Activated naive CD8-positive, alpha-beta T cell (primary cell): ENCODE data around the gene ABHD13.
"Not testable (repeated sequence)": the region's sequence is repeated elsewhere in the genome, so short reads cannot be mapped to it uniquely, and the experiment has no call there.

Experiments used
- H3K27ac Mint-ChIP-seq: one replicate; pipeline ENCODE4 v1.8.0; 2021; ENCODE audit warnings: mixed read lengths
- H3K27me3 Mint-ChIP-seq: one replicate; pipeline ENCODE4 v1.8.0; 2021; ENCODE audit warnings: mixed read lengths
- H3K36me3 Mint-ChIP-seq: one replicate; pipeline ENCODE4 v1.8.0; 2021; ENCODE audit warnings: mixed read lengths
- H3K4me1 Mint-ChIP-seq: one replicate; pipeline ENCODE4 v1.8.0; 2021; ENCODE audit warnings: low read depth, mixed read lengths
- H3K4me3 Mint-ChIP-seq: one replicate; pipeline ENCODE4 v1.8.0; 2021; ENCODE audit warnings: mild to moderate bottlenecking, mixed read lengths
- H3K9me3 Mint-ChIP-seq: one replicate; pipeline ENCODE4 v1.8.0; 2021; ENCODE audit warnings: low read depth, mixed read lengths

Gene ABHD13

DNA sequence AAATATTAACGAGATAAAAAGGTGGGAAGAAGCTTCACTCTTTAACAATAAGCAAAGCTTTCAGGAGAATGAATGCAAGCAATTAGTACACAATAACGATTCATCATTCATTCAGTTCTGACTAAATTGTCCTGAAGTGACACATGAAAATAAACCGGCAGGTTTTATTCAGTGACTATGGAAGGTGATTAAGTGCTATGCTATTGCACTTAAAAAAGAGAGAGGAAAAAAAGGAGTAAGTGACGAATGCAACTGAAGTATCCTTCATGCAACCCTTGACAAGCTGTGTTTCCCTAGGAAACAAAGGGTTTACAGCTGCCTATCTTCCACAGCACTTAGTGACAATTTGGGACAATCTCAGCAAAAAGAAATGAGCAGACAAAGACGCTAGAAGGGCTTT lies 4.2 kb upstream of the ABHD13 start:
- Mint-ChIP-seq H3K9me3 (peaks cover 17% of the 10 kb centered on the region), H3K27ac (peak overlapping the region; percentile 85), H3K4me1 (peaks cover 36% of the 10 kb centered on the region), H3K36me3 (peaks cover 24% of the 10 kb centered on the region), H3K27me3 (no peaks in the 10 kb centered on the region), H3K4me3 (peak overlapping the region; percentile 87)

DNA sequence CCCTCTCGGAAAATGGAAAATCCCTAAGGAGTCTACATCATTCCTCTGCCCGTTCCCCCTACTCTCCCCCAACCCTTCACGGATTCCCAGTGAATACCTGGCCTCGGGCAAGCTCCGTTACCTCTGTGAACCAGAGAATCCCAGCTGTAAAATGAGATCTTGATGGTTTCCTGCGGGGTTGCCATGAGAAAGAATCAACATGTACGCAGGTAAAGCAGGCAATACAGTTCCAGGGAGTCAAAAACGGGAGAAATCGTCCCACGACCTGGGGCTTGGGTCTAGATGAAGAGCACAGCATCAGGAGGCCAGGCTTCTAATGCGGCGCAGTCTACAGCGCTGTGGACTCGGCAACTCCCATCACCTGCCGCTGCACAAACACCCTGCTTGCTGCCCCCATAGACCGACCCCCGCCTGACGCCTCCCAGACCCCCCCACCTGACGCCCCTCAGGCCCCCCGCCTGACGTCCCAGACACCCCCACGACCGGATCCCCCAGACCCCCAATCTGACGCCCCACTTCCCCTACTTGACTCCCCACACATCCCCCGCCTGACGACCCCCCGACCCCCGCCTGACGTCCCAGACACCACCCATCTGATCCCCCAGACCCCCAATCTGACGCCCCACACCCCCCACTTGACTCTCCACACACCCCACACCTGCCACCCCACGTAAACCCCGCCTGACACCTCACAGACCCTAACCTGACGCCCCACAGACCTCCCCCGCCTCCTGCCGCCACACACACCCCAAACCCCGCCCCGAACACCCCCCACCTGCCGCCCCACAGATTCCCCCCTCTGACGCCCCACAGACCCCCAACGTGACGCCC lies 3.5 kb upstream of the ABHD13 start:
- H3K27ac Mint-ChIP-seq: no peak overlapping the region
- peaks cover 43% of the 10 kb centered on the region for H3K4me1 Mint-ChIP-seq

GRCh38 chr13:108215436-108215835 lies 2.8 kb upstream of the ABHD13 start, which contains the start of gene LIG4:
Gene LIG4, minus strand, starts transcription at chr13:108215536. Its CDS starts 4,268 bp downstream, at chr13:108211268.
- Mint-ChIP-seq H3K36me3 (peaks cover 12% of the 10 kb centered on the region), H3K4me1 (peaks cover 51% of the 10 kb centered on the region), H3K9me3 (peaks cover 5% of the 10 kb centered on the region), H3K27ac (peak within 1 kb of the TSS; percentile 80), H3K27me3 (no peaks in the 10 kb centered on the region), H3K4me3 (peak within 1 kb of the TSS; percentile 93)

More for the DNA sequence above, 3.5 kb upstream of the ABHD13 start:
- Mint-ChIP-seq H3K9me3 (peaks cover 11% of the 10 kb centered on the region), H3K36me3 (peaks cover 20% of the 10 kb centered on the region), H3K4me3 (peak overlapping the region; percentile 93), H3K27me3 (no peaks in the 10 kb centered on the region)

DNA sequence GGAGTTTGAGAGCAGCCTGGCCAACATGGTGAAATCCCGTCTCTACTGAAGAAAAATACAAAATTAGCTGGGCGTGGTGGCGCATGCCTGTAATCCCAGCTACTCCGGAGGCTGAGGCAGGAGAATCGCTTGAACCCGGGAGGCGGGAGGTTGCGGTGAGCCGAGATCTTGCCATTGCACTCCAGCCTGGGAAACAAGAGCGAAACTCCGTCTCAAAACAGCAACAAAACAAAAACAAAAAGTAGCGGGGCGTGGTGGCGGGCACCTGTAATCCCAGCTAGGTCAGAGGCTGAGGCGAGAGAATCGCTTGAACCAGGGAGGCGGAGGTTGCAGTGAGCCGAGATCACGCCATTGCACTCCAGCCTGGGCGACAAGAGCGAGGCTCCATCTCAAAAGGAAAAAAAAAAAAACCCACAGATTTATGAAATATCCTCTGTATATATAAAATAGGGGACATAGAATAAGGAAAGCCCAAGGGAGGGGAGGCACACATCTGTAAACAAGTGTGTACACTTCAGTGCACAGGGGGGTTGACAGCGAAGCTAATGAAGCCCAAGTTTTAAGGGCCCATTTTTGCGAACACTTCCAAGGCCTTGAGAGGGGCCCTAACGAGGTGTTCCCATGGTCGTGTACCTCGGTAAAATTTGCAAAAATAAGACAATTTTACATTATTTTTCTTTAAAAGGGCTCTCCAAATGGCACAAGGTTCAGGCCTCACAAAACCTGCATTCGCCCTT lies 717 bp upstream of the ABHD13 start:
- Mint-ChIP-seq H3K4me3 (peak overlapping the region; percentile 93), H3K4me1 (peaks cover 64% of the 10 kb centered on the region), H3K27ac (peak overlapping the region; percentile 95)
- not testable (repeated sequence) for H3K27me3 Mint-ChIP-seq, H3K36me3 Mint-ChIP-seq, H3K9me3 Mint-ChIP-seq

DNA sequence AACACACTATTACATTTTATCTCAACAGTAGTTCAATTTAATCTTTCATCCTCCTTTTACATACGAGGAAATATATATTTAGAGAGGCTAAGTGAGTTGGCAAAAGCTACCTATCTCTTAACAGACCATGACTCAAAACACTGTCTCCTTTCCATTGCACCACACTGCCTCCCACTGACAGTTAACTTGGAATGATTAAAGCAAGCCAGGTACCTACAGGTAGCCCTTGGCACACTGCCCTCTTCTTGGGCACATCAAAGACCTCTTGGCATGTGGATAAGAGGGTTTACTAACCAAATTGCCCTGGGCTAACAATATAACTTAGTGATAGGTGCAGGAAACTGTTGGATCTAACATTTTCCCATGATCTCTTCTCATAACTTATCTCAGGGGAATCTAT lies 1.8 kb downstream of the ABHD13 start:
- H3K4me1 Mint-ChIP-seq: peaks cover 70% of the 10 kb centered on the region
- H3K36me3 Mint-ChIP-seq: no peaks in the 10 kb centered on the region
- H3K27ac Mint-ChIP-seq: peak overlapping the region; percentile 69
- no peaks in the 10 kb centered on the region for H3K27me3 Mint-ChIP-seq
- H3K4me3 Mint-ChIP-seq: peak overlapping the region; percentile 93
- H3K9me3 Mint-ChIP-seq: no peaks in the 10 kb centered on the region

DNA sequence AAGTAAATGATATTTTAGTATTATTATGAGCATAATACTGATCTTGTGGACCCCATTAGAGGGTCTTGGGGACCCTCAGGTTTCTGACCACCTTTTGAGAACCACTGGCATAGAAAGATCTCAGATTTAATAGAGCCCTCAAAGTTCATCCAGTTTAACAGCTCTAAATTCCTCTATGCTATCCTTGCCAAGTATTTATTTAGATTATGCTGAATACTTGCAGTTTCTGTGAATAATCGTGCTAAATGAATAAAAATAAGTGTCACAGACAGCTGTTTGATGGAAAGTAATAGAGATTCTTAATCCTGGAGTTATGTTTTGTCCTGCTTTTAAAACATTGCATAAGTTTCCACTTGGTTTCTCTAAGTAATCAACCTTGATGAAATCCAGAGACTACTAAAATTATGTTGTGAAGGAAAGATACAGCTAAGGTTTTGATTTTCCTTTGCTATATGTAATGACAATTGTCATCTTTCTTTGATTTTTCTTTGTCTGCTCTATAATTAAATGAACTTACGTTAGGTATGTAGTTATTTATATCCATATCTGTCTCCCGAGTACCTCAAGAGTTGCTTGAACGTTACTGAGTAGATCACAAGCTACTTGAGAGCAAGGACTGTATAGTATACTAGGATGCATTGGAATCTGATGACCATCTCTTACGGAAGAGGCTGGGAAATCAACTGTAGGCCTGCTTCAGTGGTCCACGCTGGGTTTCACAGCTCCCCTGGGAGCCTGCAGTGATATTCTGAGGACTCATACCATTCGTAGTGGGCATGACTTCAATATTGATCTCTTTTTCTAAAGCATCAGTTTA lies 5.7 kb downstream of the ABHD13 start:
- H3K27me3 Mint-ChIP-seq: no peaks in the 10 kb centered on the region
- no peak overlapping the region for H3K4me3 Mint-ChIP-seq
- H3K36me3 Mint-ChIP-seq: no peaks in the 10 kb centered on the region
- H3K27ac Mint-ChIP-seq: peak overlapping the region; percentile 70
- H3K4me1 Mint-ChIP-seq: peaks cover 83% of the 10 kb centered on the region
- no peaks in the 10 kb centered on the region for H3K9me3 Mint-ChIP-seq

- Mint-ChIP-seq H3K27ac (peak overlapping the region; percentile 2), H3K27me3 (no peaks in the 10 kb centered on the region), H3K4me3 (peak overlapping the region; percentile 35), H3K36me3 (peaks cover 6% of the 10 kb centered on the region), H3K9me3 (no peaks in the 10 kb centered on the region), H3K4me1 (peaks cover 75% of the 10 kb centered on the region)
Measured at GRCh38 chr13:108225440-108225839, 7.2 kb downstream of the ABHD13 start.

DNA sequence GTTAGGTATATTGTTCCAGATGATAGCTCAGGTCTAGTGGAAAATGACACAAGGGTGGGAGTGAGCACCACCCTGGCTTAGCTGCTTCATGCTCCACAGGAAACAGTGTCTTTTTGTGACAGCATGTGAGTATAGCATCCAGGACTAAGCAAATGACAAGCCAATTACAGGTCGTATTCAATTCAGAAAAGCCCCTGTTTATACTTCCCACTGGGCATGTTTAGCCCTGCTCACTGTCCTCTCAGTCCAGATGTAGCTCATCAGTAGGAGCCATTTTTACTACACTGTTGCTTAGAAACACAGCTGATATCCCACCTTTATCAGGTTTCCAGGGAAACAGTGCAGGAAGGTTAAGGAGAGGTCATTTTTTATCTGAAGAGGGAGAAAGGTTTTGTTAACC lies 8.0 kb downstream of the ABHD13 start:
- H3K9me3 Mint-ChIP-seq: no peaks in the 10 kb centered on the region
- peaks cover 6% of the 10 kb centered on the region for H3K36me3 Mint-ChIP-seq
- no peak overlapping the region for H3K4me3 Mint-ChIP-seq
- H3K27ac Mint-ChIP-seq: no peak overlapping the region
- H3K27me3 Mint-ChIP-seq: no peaks in the 10 kb centered on the region
- H3K4me1 Mint-ChIP-seq: peaks cover 69% of the 10 kb centered on the region

- Mint-ChIP-seq H3K4me3 (no peak overlapping the region), H3K36me3 (peaks cover 6% of the 10 kb centered on the region), H3K27ac (no peak overlapping the region), H3K9me3 (no peaks in the 10 kb centered on the region), H3K27me3 (no peaks in the 10 kb centered on the region), H3K4me1 (peaks cover 61% of the 10 kb centered on the region)
Measured at GRCh38 chr13:108227651-108228272, 9.6 kb downstream of the ABHD13 start.

DNA sequence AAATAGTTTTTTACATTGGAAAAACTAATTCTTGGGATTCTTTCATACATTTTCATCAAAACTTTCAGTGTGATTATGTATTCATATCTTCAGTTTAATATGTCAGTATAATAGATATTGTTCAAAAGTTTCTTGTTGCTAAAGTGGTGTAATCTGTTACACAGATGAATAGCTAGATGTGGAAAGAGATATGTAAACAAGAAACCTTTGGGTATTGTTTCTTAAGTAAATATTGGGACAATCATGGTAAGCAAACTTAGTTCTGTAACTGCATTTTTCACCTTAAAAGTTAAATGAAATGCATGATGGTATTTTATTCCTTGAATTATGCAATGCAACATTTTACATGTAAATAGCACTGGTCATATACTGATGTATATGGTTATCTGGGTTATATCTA lies 12.2 kb downstream of the ABHD13 start:
- Mint-ChIP-seq H3K9me3 (no peaks in the 10 kb centered on the region), H3K27me3 (no peaks in the 10 kb centered on the region), H3K27ac (no peak overlapping the region), H3K4me3 (no peak overlapping the region), H3K4me1 (peaks cover 35% of the 10 kb centered on the region), H3K36me3 (peaks cover 6% of the 10 kb centered on the region)

GRCh38 chr13:108249150-108249549 lies 31.0 kb downstream of the ABHD13 start:
- Mint-ChIP-seq H3K4me1 (no peaks in the 10 kb centered on the region), H3K4me3 (no peak overlapping the region), H3K9me3 (peaks cover 12% of the 10 kb centered on the region), H3K36me3 (peaks cover 14% of the 10 kb centered on the region), H3K27me3 (no peaks in the 10 kb centered on the region), H3K27ac (no peak overlapping the region)

- Mint-ChIP-seq H3K9me3 (no peaks in the 10 kb centered on the region), H3K36me3 (peaks cover 3% of the 10 kb centered on the region), H3K4me3 (no peak overlapping the region), H3K4me1 (no peaks in the 10 kb centered on the region), H3K27ac (no peak overlapping the region), H3K27me3 (no peaks in the 10 kb centered on the region)
Measured at GRCh38 chr13:108257248-108257647, 39.1 kb downstream of the ABHD13 start.

- peaks cover 7% of the 10 kb centered on the region for H3K9me3 Mint-ChIP-seq
- no peak overlapping the region for H3K4me3 Mint-ChIP-seq
- H3K27ac Mint-ChIP-seq: no peak overlapping the region
Measured at GRCh38 chr13:108263621-108264355, 45.6 kb downstream of the ABHD13 start.

More at GRCh38 chr13:108263621-108264355, 45.6 kb downstream of the ABHD13 start:
- H3K36me3 Mint-ChIP-seq: no peaks in the 10 kb centered on the region
- peaks cover 27% of the 10 kb centered on the region for H3K4me1 Mint-ChIP-seq
- no peaks in the 10 kb centered on the region for H3K27me3 Mint-ChIP-seq
